ENCODE results near the gene ATXN10.

DNA sequence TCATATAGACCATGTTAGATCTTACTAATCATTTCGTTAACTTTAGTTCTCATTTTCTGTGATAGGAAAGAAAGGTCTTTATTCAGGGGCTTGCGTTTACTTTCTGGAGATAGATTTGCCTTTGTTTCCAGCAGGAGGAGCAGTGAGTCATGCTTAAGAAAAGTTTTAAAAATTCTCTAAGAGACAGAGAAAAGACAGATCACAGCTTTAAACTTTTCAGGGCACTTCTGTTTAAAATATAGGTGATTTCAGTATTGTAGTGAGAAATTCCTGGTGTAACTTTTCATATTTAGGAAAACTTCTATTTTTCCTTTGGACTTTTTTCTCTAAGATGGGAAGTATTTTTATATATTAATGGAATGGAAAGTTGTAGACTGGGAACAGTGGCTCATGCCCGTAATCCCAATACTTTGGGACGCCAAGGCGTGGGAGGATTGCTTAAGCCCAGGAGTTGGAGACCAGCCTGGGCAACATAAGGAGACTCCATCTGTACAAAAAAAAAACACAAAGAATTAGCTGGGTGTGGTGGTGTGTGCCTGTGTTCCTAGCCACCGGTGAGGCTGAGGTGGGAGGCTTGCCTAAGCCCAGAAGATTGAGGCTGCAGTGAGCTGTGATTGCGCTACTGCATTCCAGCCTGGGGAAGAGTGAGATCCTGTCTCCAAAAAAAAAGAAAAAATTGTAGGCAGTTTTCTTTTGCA, 60.3 kb downstream of the ATXN10 start:
- TF ChIP-seq CTCF (conservative IDR thresholded peaks at IDR 0.05) = peak; percentile 61
- TF ChIP-seq EZH2 (IDR thresholded peaks at IDR 0.05; ENCODE audit: low read depth) = no peak

All from PC-9 (cell line).